Measurements from ENCODE around the gene PGPEP1.
A peak's percentile ranks its signal among the peaks of the same experiment; 100 is the strongest.
"Not testable (repeated sequence)": the region's sequence is repeated elsewhere in the genome, so short reads cannot be mapped to it uniquely, and the experiment has no call there.

Gene PGPEP1

DNA sequence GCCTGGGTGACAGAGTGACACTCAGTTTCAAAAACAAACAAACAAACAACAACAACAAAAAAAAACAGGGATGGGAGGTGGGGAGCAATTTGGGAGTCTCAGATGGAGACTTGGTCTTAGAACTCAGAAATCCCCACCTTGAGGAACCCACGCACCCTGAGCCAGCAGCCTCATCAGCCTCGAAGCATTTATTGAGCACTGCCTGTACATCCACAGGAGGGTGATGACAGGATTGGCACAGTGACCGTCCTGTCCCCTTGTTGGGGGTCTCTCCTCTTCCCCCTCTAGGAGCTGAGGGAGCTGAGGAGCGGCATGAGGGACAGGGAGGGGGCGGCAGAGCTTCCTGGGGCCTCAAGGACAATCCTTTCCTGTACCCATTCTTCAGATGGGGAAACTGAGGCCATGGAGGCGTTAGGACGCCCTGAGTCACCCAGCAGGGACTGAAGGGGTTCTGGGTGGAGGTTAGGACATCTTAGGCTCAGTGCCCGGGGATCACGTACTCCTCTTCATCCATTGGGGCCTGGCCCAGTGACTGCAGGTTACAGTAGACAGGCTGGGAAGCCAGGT lies 51.2 kb downstream of the PGPEP1 start:
- DNase-seq (ENCODE audit: low read depth): no peak

DNA sequence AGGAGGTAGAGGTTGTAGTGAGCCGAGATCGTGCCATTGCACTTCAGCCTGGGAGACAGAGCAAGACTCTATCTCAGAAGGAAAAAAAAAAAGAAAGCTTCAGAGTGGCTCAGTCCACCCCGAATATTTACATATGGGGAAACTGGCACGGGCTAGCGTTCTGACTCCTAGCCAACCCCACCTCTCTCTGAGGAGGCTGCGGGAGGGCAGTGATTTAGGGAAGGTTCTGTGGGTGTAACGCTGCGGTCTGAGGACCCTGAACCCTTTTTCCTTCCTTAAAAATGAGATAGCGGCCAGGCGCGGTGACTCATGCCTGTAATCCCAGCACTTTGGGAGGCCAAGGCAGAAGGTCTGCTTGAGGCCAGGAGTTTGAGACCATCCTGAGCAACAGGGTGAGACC lies 52.0 kb downstream of the PGPEP1 start:
- DNase-seq (ENCODE audit: low read depth): no peak

DNA sequence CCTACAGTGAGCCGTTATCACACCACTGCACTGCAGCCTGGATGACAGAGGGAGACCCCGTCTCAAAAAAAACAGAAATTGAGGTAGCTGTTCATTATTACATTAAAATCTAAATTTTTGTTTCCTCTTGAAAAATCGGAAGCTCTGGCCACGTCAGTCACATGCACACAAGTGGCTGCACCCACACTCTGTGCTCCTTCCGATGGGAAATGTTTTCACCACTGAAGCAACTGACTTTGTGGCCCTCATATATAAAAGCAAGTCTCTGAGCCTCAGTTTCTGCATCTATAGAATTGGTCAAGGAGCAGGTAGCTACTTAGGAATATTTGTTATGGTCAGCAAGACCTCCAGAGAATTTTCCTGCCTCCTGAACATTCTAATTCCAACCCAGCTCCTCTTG lies 52.5 kb downstream of the PGPEP1 start:
- no peak for DNase-seq (ENCODE audit: low read depth)

DNA sequence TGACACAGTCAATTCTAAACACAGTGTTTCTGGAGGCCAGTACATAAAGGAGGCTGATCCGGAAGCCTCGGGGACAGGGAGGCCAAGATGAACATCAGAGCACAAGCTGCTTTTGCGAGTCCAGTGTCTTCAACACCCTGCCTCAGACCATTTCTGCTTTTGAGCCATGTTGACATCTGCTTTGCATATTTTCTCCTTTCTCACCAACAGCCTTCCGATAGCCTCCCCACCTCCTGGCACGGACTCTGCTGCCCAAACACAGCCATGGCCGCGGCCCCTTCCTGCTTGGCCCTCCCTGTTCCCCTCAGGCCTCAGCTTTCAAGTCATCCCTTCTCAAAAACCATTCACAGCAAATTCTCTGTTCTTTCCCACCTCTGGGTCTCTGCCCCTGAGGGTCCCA lies 53.4 kb downstream of the PGPEP1 start:
- no peak for DNase-seq (ENCODE audit: low read depth)

DNA sequence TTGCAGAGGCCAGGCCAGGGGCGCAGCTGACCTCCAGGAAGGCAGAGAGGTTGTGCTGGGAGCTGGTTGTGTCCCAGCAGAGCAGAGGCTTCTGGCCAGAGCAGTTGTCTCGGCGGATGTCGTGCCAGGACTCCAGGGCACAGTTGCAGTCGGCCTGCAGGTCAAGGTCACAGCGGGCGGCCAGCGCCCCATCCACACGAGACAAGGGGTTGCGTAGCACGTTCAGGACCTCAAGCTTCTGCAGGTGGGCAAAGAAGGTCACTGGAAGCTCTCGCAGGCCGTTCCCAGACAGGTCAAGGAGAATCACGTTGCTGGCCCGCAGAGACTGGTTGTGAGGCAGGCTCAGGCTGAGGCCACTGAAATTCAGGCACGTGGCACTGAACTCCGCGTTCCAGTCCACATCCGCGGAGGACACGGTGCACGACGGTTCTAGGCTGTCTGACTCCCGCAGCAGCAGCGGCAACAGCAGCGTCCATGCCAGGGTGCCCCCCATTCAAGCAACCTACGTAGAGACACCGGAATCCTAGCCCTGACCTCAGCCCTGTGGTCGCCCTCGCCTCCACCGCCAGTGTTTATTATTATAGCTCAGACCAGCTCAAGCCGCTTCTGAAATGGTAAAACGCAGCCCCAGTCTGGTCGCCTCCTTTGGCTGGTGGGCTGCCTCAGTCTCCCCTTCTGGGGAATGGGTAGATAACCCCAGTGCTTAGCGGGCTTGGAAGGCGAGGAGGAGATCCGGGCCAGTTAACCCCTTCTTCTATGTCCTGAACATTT lies 56.3 kb downstream of the PGPEP1 start:
- DNase-seq (ENCODE audit: low read depth): no peak

DNA sequence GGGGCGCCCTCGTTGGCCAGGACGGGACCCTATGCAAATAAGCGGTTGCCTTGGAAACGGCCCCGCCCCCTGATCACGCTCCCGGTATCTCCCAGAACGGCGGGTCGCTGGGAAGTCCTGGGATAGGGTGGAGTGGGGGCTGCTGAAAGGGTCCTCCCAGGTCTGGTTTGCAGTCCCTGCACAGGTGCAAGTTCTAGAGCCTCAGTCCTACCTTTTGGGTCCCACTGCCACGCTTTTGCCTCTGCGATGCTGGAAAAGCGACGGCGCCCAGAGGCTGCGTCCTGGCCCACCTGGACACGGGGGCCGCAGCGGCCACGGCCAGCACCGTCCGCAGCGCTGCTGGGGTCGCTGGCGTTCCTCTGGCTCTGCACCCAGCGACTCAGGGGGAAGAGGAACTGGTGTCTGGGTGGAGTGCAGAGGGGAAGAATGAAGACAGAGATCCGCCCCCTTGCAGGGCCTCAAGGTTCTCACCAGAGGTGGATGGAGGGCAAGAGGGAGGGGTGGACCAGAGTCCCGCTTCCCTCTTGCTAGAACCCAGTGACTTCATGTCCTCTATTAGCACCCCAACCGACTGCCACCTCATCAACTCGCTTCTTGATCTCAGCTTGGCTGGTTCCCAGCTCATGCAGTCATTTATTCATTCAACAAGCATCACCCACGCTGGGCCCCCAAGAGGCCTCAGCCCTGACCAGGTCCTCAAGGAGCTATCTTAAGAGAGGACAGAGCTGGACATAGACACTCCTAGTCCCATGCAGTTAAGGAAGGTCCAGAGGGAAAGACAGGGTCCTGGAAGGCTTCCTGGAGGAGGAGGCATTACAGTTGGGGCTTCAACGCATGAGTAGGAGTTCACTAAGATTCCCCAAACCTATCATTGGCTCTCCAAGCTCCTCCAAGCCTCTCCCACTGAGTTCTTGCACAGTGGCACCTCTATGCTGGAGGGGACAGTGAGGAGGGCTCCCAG lies 57.1 kb downstream of the PGPEP1 start, which contains the start of gene LRRC25:
TSS of gene LRRC25 (minus strand) at position 381 of the 961 bp plus-strand sequence. CDS start 659 bp downstream, outside the sequence.
- no peak for DNase-seq (ENCODE audit: low read depth)

DNA sequence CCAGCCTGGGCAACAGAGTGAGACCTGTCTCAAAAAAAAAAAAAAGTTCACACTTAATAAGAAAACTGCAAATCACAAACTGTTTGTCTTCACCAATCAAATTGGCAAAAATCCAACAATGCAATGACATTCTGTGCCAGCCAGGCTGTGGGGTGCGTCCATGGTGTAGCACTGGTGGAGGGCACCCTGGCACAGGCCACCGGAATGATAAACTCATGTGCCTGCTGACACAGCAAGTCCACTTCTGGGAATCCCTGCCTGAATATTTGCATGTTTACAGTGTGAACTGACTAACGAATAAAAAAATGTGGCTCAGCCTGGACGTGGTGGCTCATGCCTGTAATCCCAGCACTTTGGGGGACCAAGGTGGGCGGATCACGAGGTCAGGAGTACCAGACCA lies 58.6 kb downstream of the PGPEP1 start:
- DNase-seq (ENCODE audit: low read depth): no peak

DNA sequence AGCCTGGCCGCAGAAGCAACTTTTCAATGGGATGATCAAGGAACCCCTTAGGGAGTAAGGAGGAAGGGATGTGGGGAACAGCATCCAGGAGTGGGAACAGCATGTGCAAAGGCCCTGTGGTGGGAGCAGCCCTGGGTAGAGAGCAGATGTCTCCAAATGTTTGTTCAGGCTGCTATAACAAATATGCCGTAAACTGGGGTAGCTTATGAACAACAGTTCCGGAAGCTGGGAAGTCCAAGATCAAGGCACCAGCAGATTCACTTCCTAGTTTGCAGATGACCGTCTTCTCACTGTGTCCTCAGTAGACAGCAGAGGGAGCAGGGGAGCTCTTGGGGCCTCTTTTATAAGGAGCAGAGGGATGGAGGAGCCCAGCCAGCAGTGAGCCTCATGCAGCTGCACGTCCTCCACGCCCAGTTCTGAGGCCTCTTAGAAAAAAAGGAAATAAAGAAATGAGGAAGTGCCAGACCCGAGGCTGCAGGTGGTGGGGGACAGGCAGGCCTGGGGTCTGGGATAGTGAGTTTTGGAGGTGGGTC lies 61.2 kb downstream of the PGPEP1 start:
- DNase-seq (ENCODE audit: low read depth): no peak

DNA sequence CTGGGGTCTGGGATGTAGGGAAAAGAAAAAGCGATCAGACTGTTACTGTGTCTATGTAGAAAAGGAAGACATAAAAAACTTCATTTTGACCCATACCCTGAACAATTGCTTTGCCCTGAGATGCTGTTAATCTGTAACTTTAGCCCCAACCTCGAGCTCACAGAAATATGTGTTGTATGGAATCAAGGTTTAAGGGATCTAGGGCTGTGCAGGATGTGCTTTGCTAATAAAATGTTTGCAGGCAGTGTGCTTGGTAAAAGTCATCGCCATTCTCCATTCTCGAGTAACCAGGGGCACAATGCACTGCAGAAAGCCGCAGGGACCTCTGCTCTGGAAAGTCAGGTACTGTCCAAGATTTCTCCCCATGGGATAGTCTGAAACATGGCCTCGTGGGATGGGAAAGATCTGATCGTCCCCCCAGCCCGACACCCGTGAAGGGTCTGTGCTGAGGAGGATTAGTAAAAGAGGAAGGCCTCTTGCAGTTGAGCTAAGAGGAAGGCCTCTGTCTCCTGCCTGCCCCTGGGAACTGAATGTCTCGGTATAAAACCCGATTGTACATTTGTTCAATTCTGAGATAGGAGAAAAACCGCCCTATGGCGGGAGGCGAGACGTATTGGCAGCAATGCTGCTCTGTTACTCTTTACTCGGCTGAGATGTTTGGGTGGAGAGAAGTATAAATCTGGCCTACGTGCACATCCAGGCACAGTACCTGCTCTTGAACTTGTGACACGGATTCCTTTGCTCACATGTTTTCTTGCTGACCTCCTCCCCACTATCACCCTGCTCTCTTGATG lies 62.3 kb downstream of the PGPEP1 start:
- DNase-seq (ENCODE audit: low read depth): not testable (repeated sequence)

DNA sequence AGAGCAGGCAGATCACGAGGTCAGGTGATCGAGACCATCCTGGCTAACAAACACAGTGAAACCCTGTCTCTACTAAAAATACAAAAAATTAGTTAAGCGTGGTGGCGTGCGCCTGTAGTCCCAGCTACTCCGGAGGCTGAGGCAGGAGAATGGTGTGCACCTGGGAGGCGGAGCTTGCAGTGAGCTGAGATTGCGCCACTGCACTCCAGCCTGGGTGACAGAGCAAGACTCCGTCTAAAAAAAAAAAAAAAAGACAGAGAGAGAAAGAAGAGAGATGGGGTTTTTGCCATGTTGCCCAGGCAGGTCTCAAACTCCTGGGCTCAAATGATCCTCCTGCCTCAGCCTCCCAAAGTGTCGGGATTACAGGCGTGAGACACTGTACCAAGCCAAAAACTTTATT lies 65.4 kb downstream of the PGPEP1 start:
- DNase-seq (ENCODE audit: low read depth): not testable (repeated sequence)

DNA sequence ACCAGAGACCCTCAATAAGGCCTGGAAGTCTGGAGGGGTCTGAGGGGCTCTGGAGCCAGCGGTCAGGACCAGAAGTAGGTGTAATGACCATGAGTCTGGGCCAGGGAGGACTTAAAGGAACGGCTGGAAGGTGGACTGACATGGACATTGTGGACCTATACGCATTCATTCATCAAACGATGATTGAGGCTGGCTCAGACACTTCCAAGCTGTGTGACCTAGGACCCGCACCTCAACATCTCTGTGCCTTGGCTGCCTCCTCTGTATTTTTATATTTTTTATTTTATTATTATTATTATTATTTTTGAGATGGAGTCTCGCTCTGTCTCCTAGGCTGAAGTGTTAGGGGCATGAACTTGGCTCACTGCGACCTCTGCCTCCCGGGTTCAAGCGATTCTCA lies 66.4 kb downstream of the PGPEP1 start:
- no peak for DNase-seq (ENCODE audit: low read depth)

DNA sequence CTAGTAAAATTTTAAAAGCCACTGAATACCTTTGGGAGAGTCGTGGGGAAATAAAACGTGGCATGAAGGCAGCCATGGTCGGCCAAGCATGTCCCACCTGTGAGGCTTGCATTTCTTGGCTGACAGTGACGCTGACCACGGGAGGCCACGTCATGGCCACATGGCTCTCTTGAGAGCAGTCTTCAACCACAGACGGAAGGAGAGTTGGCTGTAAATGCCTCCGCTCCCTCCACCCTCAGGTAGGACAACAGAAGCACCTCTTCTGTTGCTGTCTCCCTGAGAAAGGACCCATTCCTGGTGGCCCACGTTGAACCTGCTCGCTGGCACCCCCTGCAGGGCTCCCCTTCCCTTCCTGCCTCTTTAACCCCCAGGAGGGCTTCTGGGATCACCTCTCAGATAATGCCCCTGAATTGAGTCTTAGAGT lies 67.7 kb downstream of the PGPEP1 start:
- DNase-seq (ENCODE audit: low read depth): no peak

DNA sequence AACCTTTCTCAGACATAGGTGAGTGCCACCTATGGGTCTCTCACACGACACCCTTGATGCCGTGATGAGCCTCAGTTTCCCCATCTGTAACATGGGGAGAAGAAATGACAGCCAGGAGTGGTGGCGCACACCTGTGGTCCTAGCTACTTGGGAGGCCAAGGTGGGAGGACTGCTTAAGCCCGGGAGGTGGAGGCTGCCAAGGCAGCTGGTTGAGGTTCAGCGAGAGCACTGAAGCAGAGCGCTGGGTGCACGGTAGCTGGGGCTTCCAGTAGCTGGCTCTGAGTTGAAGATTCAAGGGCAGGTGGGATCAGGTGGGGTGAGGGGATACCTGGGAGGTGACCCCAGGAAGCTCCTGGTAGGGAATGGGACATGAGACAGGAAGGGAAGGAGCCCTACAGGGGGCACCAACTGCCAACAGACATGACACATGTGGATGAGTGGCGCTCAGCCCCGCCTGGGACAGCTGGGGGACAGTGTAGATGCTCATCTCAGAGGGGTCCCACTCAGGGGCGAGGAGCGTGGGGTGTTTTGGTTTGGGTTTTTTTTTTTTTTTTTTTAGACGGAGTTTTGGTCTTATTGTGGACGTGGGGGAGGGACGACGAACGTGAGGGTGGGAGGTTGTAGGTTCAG lies 72.3 kb downstream of the PGPEP1 start:
- DNase-seq (ENCODE audit: low read depth): no peak

DNA sequence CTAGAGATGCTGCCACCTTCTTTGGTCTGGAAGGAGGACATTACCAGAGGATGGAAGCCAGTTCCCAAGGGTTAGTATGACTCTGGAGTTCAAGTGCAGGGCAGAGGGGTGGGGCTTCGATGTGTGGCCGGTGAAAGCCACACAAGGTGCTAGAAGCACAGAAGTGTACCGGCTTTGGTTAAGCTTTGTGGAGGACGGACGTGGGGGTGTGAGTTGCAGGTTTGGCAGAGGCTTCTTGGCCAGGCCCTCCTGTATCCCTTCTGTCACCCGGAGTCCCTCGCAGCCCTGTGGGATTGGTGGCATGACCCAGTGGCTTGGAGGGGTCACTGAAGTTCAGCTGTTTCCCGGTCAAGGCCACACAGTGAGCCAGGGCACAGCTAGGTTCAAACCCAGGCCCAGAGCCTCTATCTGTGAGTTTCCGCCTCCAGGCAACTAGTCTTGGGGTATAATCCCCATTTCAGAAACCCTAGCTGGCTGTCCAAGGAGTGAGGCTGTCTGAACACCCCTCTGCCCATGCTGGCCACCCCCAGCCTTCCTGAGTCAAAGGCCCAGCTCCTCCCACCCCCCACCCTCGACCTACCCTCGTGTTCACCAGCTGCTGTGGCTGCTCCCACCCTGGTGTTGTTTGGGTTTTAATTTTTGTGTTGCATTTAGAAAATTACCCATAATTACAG lies 74.2 kb downstream of the PGPEP1 start:
- no peak for DNase-seq (ENCODE audit: low read depth)

DNA sequence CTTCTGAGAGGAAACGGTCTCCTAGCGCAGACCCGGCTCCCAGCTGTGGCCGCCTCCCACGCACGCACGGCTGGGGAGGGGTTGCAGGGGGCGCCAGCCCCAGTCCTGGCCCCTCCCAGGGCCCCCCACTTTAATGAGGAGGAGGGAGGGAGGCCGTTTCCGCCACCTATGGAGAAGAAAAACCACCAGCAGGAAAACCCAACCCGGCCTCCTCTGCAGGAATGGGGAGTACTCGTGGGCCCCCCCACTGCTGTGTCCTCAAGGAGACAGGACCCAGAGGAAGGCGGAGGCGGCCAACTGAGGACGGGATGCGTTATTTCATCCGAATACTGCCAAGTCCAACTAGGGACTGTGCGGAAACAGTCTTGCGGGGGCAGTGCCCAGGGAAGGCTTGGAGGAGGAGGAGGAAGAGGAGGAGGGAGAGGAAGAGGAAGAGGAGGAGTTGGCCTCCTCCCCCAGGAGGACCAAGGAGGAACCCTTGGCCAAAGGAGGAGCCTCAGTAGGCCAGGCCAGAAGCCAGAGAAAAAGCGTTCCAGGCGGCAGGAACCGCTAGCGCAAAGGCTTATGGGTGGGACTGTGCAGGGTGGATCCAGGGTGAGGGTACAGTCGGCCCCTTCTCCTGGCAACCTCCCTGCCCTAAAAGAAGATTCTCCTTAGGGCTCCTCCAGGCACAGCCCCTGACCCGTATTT lies 74.9 kb downstream of the PGPEP1 start:
- no peak for DNase-seq (ENCODE audit: low read depth)

DNA sequence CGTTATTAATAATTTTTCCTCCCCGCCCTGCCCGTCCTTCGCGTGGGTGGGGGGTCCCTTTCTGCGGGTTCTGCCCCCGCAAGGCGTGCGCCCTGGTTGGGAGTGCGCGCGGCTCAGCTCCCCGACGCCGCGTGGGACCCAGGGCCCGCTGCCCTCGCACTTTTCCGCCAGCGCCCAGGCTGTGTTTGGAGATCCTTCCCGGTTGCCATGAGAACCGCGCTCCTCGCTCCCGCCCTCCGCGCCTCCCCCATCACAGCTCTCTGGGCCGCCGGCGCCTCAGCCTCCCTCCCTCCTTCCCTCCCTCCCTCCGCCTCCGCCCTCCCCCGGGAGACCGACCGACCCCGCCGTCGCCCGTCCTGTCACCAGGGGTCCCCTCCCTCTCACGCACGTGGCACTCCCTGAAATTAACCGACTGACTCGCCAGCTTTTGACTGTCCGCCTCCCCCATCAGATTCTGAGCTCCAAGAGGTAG lies 76.4 kb downstream of the PGPEP1 start:
- peak; percentile 58 for DNase-seq (ENCODE audit: low read depth)

DNA sequence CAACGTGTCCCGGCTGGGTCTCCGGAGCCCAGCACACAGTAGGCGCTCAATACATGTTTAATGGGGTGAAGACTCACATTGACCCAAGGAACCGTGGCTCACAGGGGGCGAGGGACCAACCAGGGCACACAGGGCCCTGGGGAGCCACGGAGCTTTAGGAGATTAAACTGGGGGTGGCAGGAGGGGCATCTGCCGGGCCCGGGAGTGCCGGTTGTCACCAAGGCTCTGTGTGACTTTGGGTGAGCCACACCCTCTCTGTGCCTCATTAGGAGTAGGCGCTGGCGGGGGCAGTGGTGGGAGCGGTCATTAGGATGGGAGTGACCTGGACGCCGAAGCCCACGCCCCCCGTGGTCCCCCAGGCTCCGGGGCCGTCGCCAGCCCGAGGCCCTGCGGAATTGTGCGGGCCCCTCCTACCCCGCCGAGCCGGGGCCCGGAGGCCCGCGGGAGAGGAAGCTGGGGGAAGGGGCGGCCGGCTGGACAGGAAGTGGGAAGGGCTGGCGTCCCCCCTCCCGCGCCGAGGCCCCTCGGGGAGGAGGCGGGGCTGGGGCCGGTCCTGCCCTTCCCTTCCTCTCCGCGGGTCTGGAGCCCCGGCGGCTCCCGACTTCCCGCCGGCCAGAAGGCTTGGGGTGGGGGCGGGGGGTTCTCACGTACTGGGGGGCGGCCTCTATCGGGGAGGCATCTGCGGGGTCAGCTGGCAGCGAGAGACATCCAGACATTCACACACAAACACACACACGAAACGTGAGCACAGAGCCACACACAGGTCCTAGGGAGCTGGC lies 77.0 kb downstream of the PGPEP1 start:
- DNase-seq (ENCODE audit: low read depth): no peak

DNA sequence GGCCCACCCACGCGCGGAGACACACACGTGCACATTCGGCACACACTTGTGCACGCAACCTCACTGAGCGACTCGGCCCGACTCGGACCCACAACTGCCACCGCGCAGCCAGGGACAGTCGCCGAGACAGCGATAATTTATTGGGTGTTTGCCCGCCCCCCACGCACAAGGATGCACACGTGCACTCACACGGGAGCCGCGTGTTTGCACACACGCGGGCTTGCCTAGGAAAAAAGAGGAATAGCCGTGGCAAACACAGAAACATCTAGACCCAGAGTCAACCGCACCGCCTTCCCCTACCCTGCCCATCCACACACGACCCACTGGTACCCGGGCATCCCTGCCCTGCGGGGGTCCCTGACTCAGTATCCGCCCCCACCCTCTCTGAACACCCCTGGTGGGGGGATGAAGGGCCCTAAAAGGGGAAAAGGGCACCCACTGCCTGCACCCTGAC lies 77.7 kb downstream of the PGPEP1 start:
- DNase-seq (ENCODE audit: low read depth): no peak

Measured in stimulated activated CD8-positive, alpha-beta memory T cell treated with anti-CD3 and anti-CD28 coated beads, Interleukin-4, amount 100 ng/mL, for 24 hours (primary cell).